Subcutaneous abdominal adipose tissue (tissue), 5 donors: ENCODE data around the gene PCBP4.

ENCODE experiments used
- H3K27ac ChIP-seq: one replicate; pipeline ENCODE4 v1.7.0; 2013; ENCODE audit warnings: low read depth, mild to moderate bottlenecking, inconsistent platforms, low read length, moderate library complexity
- H3K27me3 ChIP-seq, 5 donors: one replicate each; pipeline ENCODE4 v1.7.0; 2013; ENCODE audit warnings: low read length in 5 of 5, inconsistent platforms in 1 of 5; ENCODE audit not compliant: control insufficient read depth in 5 of 5, insufficient read depth in 4 of 5
- H3K36me3 ChIP-seq, 5 donors: one replicate each; pipeline ENCODE4 v1.7.0; 2013; ENCODE audit warnings: low read length in 5 of 5; ENCODE audit not compliant: control insufficient read depth in 5 of 5, insufficient read depth in 5 of 5
- H3K4me1 ChIP-seq, 5 donors: one replicate each; pipeline ENCODE4 v1.7.0; 2013; ENCODE audit warnings: low read length in 5 of 5, mild to moderate bottlenecking in 3 of 5, moderate library complexity in 1 of 5; ENCODE audit not compliant: control insufficient read depth in 5 of 5, insufficient read depth in 5 of 5
- H3K4me3 ChIP-seq, 5 donors: one replicate each; pipeline ENCODE4 v1.7.0; 2013; ENCODE audit warnings: low read length in 5 of 5, low read depth in 1 of 5
- H3K9ac ChIP-seq, 5 donors: one replicate each; pipeline ENCODE4 v1.7.0; 2013; ENCODE audit warnings: low read length in 5 of 5, mild to moderate bottlenecking in 4 of 5, moderate library complexity in 3 of 5
- H3K9me3 ChIP-seq, 5 donors: one replicate each; pipeline ENCODE4 v1.7.0; 2013; ENCODE audit warnings: low read length in 5 of 5; ENCODE audit not compliant: control insufficient read depth in 5 of 5
- donor health status: healthy.
- donor health status: healthy.
- donor health status: healthy.
- donor health status: healthy.
- donor health status: healthy.

The PCBP4 gene

GRCh38 chr3:51985063-51985462 lies 17.8 kb upstream of the PCBP4 start:
- Histone ChIP-seq H3K4me1 (peaks cover 5 to 57% (median 36%) of the 10 kb centered on the region in 5 donors), H3K27ac (no peak overlapping the region), H3K36me3 (peaks cover 0 to 6% (median 2%) of the 10 kb centered on the region in 5 donors), H3K27me3 (no peaks in the 10 kb centered on the region), H3K9ac (peak overlapping the region in 1 of 5 donors; percentile 45), H3K4me3 (no peak overlapping the region), H3K9me3 (no peaks in the 10 kb centered on the region)

- H3K9ac ChIP-seq: peak overlapping the region; percentile 10 to 89 (median 78)
These were observed 17.0 kb upstream of the PCBP4 start for GRCh38 chr3:51984269-51984647.

GRCh38 chr3:51983578-51984268 lies 16.5 kb upstream of the PCBP4 start:
- no peaks in the 10 kb centered on the region for H3K9me3 ChIP-seq
- H3K27ac ChIP-seq: peak overlapping the region; percentile 92
- H3K27me3 ChIP-seq: no peaks in the 10 kb centered on the region
- H3K36me3 ChIP-seq: peaks cover 0 to 6% (median 2%) of the 10 kb centered on the region in 5 donors
- peak overlapping the region; percentile 41 to 74 (median 68) for H3K4me3 ChIP-seq
- H3K9ac ChIP-seq: peak overlapping the region; percentile 10 to 89 (median 78)
- H3K4me1 ChIP-seq: peaks cover 4 to 43% (median 25%) of the 10 kb centered on the region in 5 donors

More at GRCh38 chr3:51984269-51984647, 17.0 kb upstream of the PCBP4 start:
- peaks cover 0 to 6% (median 2%) of the 10 kb centered on the region in 5 donors for H3K36me3 ChIP-seq
- no peaks in the 10 kb centered on the region for H3K9me3 ChIP-seq
- peak overlapping the region in 2 of 5 donors; percentile 0 to 70 for H3K4me3 ChIP-seq
- peak overlapping the region; percentile 92 for H3K27ac ChIP-seq
- peaks cover 5 to 49% (median 30%) of the 10 kb centered on the region in 5 donors for H3K4me1 ChIP-seq
- no peaks in the 10 kb centered on the region for H3K27me3 ChIP-seq

GRCh38 chr3:51982838-51983577 lies 15.8 kb upstream of the PCBP4 start, which contains the start of gene ACY1:
ACY1 (plus strand) TSS chr3:51983535; CDS start chr3:51984065, 530 bp downstream.
- H3K9me3 ChIP-seq: no peaks in the 10 kb centered on the region
- H3K9ac ChIP-seq: peak within 1 kb of the TSS; percentile 73 to 89 (median 78)
- peak within 1 kb of the TSS; percentile 62 to 81 (median 70) for H3K4me3 ChIP-seq
- no peaks in the 10 kb centered on the region for H3K27me3 ChIP-seq
- H3K4me1 ChIP-seq: peaks cover 4 to 41% (median 23%) of the 10 kb centered on the region in 5 donors
- H3K36me3 ChIP-seq: peaks cover 0 to 6% (median 2%) of the 10 kb centered on the region in 5 donors
- peak within 1 kb of the TSS; percentile 92 for H3K27ac ChIP-seq

- no peaks in the 10 kb centered on the region for H3K27me3 ChIP-seq
- peak overlapping the region; percentile 62 to 81 (median 70) for H3K4me3 ChIP-seq
- peaks cover 4 to 41% (median 23%) of the 10 kb centered on the region in 5 donors for H3K4me1 ChIP-seq
- H3K9ac ChIP-seq: peak overlapping the region; percentile 43 to 89 (median 75)
- peaks cover 0 to 6% (median 0%) of the 10 kb centered on the region in 5 donors for H3K36me3 ChIP-seq
- H3K9me3 ChIP-seq: no peaks in the 10 kb centered on the region
- H3K27ac ChIP-seq: peak overlapping the region; percentile 92
These were observed 15.1 kb upstream of the PCBP4 start for GRCh38 chr3:51982352-51982837.

- peaks cover 0 to 6% (median 0%) of the 10 kb centered on the region in 5 donors for H3K36me3 ChIP-seq
- H3K27ac ChIP-seq: no peak overlapping the region
- no peaks in the 10 kb centered on the region for H3K27me3 ChIP-seq
- H3K4me1 ChIP-seq: peaks cover 4 to 51% (median 33%) of the 10 kb centered on the region in 5 donors
- H3K4me3 ChIP-seq: no peak overlapping the region
- H3K9ac ChIP-seq: peak overlapping the region in 1 of 5 donors; percentile 37
- no peaks in the 10 kb centered on the region for H3K9me3 ChIP-seq
These were observed 13.0 kb upstream of the PCBP4 start for GRCh38 chr3:51980253-51980652.

- peaks cover 8 to 52% (median 42%) of the 10 kb centered on the region in 5 donors for H3K4me1 ChIP-seq
- no peak overlapping the region for H3K9ac ChIP-seq
- no peaks in the 10 kb centered on the region for H3K27me3 ChIP-seq
- H3K4me3 ChIP-seq: no peak overlapping the region
- H3K36me3 ChIP-seq: peaks cover 0 to 6% (median 0%) of the 10 kb centered on the region in 5 donors
- no peak overlapping the region for H3K27ac ChIP-seq
- no peaks in the 10 kb centered on the region for H3K9me3 ChIP-seq
These were observed 10.9 kb upstream of the PCBP4 start for GRCh38 chr3:51978143-51978502.

GRCh38 chr3:51977446-51978142 lies 10.3 kb upstream of the PCBP4 start:
- Histone ChIP-seq H3K4me3 (no peak overlapping the region), H3K27ac (no peak overlapping the region), H3K4me1 (peaks cover 8 to 51% (median 39%) of the 10 kb centered on the region in 5 donors)

GRCh38 chr3:51975852-51976549 lies 8.7 kb upstream of the PCBP4 start:
- H3K4me3 ChIP-seq: peak overlapping the region; percentile 73 to 94 (median 77)
- H3K9me3 ChIP-seq: no peaks in the 10 kb centered on the region
- no peaks in the 10 kb centered on the region for H3K27me3 ChIP-seq
- peaks cover 0 to 11% (median 2%) of the 10 kb centered on the region in 5 donors for H3K36me3 ChIP-seq
- H3K4me1 ChIP-seq: peaks cover 4 to 40% (median 30%) of the 10 kb centered on the region in 5 donors
- peak overlapping the region; percentile 46 for H3K27ac ChIP-seq
- H3K9ac ChIP-seq: no peak overlapping the region

More at GRCh38 chr3:51977446-51978142, 10.3 kb upstream of the PCBP4 start:
- H3K9me3 ChIP-seq: no peaks in the 10 kb centered on the region
- H3K9ac ChIP-seq: no peak overlapping the region
- H3K36me3 ChIP-seq: peaks cover 0 to 6% (median 0%) of the 10 kb centered on the region in 5 donors
- H3K27me3 ChIP-seq: no peaks in the 10 kb centered on the region
